NB4 (cell line): ENCODE measurements around the gene ATP6V1F.

Experiments
- DNase-seq: peaks from one replicate; pipeline ENCODE4 v3.0.0; 2010; ENCODE audit warnings: low read depth
- H3K4me3 ChIP-seq: one replicate; pipeline ENCODE4 v1.5.1; 2011; ENCODE audit warnings: mild to moderate bottlenecking, low read depth, low read length, moderate library complexity
- MYC ChIP-seq: IDR thresholded peaks from 2 replicates; pipeline ENCODE4 v1.6.1; 2011; ENCODE audit warnings: low read depth, low read length
- POLR2A ChIP-seq: IDR thresholded peaks from 2 replicates; pipeline ENCODE4 v1.6.1; 2011; ENCODE audit warnings: mild to moderate bottlenecking; ENCODE audit not compliant: insufficient read length; ENCODE audit errors: extremely low read depth
- TF ChIP-seq, protein P1 (sequence below): IDR thresholded peaks from one replicate; pipeline ENCODE4 v1.5.1; 2012; ENCODE audit warnings: low read depth, low read length
- TF ChIP-seq, protein P2 (sequence below): IDR thresholded peaks from 2 replicates; pipeline ENCODE4 v1.6.1; 2011; ENCODE audit warnings: low read depth, low read length

Gene ATP6V1F

DNA sequence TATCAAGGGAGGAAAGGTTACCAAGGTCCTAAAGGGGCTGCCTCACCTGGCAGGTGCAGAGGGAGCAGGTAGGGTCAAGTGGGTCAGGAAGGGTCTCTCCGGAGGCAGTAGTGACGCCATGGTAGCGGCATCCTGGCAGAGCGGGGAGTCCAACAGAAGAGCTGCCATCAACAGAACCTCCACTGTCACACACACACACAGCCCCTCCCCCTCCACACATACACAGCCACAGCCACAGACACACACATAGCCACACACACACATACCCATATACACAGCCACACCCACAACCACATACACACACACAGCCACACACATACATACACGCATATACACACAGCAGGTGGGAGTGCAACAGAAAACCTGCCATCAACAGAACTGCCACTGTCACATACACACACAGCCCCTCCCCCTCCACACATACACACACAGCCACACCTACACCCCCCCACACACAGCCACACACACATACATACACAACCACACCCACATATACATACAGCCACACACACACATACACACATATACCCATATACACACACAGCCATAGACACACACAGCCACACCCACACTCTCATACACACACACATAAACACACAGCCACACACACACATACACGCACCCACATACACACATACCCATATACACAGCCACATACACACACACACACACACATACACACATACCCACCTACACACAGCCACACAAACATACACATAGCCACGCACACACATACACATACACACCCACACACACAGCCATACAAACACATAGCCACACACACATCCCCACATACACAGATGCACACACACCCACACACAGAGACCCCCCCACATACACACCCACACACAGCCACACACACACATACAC lies 24.7 kb downstream of the ATP6V1F start:
- TF ChIP-seq, protein P1, sequence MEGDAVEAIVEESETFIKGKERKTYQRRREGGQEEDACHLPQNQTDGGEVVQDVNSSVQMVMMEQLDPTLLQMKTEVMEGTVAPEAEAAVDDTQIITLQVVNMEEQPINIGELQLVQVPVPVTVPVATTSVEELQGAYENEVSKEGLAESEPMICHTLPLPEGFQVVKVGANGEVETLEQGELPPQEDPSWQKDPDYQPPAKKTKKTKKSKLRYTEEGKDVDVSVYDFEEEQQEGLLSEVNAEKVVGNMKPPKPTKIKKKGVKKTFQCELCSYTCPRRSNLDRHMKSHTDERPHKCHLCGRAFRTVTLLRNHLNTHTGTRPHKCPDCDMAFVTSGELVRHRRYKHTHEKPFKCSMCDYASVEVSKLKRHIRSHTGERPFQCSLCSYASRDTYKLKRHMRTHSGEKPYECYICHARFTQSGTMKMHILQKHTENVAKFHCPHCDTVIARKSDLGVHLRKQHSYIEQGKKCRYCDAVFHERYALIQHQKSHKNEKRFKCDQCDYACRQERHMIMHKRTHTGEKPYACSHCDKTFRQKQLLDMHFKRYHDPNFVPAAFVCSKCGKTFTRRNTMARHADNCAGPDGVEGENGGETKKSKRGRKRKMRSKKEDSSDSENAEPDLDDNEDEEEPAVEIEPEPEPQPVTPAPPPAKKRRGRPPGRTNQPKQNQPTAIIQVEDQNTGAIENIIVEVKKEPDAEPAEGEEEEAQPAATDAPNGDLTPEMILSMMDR, result no peak
- TF ChIP-seq, protein P2, sequence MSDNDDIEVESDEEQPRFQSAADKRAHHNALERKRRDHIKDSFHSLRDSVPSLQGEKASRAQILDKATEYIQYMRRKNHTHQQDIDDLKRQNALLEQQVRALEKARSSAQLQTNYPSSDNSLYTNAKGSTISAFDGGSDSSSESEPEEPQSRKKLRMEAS, result no peak
- TF ChIP-seq POLR2A (no peak), MYC (no peak)
- no peak for DNase-seq
- H3K4me3 ChIP-seq, result no peak overlapping the region

DNA sequence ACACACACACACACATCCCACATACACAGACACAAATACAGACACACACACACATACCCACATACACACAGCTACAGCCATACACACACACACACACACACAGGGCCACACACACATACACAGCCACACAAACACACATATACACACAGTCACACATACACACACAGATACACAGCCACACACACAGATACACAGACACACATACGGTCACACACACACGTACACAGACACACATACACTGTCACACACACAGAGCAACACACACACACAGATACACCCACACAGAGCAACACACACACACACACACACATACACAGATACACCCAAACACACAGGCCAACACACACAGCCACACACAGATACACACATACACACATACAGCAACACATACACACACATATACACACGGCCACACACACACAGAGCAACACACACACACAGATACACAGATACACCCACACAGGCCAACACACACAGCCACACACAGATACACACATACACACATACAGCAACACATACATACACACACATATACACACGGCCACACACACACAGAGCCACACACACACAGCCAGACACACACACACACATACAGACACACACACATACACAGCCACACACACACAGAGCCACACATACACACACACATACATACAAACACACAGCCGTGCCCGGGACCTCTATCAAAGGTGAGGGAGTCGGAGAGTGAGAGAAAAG lies 25.5 kb downstream of the ATP6V1F start:
- DNase-seq, result no peak
- no peak overlapping the region for H3K4me3 ChIP-seq
- TF ChIP-seq, protein P2, result no peak
- no peak for TF ChIP-seq MYC
- TF ChIP-seq, protein P1, result no peak
- TF ChIP-seq POLR2A, result no peak

DNA sequence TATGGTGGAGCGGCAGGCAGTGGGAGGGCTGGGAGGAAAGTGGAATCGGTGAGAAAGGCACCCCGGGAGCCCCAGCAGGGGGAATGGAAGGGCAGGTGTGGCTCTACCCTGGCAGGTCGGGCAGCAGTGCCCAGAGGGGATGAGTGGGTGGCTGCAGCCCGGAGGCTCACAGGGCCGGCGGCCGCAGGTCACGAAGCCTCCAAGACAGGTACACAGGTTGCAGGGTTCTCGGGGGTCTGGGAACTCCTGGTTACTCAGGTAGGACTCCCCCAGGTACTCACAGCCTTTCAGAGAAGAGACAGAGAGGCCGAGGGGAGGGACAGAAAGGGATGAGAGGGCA lies 26.1 kb downstream of the ATP6V1F start:
- TF ChIP-seq, protein P2, result no peak
- TF ChIP-seq, protein P1, result no peak
- no peak for TF ChIP-seq MYC
- TF ChIP-seq POLR2A, result no peak
- no peak overlapping the region for H3K4me3 ChIP-seq
- no peak for DNase-seq

DNA sequence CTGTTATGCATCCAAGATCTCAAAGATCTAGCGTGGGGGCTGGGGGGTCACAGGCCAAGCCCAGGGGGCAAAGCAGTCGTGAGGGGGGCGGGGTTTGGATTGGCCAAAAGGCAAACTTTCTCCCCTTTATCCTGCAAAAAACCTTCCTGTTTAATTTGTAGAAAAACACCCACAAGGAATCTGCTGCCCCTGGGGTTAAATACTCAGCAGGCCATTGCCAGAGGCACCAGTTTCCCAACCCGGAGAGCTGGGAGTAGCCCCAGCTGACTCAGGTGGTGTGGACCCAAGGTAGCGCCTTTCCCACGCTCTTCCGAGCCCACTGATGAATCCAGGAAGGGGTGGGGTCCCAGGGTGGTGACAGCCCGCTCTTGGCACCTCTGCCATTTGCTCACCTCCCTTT lies 26.5 kb downstream of the ATP6V1F start:
- TF ChIP-seq MYC, result no peak
- TF ChIP-seq, protein P2, result no peak
- H3K4me3 ChIP-seq, result no peak overlapping the region
- DNase-seq, result no peak

DNA sequence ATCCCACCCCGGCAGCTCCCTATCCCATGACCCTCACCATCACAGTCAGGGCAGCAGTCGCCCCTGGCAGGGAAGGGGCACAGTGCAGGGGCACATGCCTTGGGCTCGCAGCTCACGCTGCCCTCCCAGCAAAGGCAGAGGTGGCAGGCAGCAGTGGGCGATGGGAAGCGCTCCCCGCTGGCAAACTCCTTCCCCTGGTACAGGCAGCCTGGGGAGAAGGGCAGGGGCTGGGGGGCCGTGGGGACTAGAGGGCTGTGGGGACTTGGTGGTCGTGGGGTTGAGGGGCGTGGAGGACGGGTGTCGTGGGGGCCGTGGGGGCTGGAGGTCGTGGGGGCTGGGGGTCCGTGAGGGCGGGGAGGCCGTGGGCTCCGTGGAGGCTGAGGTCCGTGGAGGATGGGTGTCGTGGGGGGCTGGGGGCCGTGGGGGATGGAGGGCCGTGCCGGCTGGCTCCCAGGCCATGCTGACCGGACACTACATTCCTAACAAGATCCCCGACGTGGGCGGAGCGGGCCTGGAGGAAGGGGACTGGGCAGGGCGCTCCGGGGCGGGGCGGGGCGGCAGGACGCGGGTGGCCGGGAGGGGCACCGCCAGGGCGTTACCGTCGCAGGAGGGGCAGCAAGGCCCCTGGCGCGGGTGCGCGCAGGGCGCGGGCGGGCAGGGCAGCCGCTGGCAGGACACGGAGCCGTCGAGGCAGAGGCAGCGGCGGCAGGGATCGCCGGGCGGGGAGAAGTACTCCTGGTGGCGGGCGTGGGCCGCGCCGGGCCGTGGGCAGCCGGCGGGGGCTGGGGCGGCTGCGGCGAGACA lies 27.9 kb downstream of the ATP6V1F start:
- DNase-seq, result no peak
- TF ChIP-seq MYC (no peak), POLR2A (no peak)
- TF ChIP-seq, protein P2, result no peak
- TF ChIP-seq, protein P1, result no peak
- H3K4me3 ChIP-seq, result no peak overlapping the region
